Measurements from ENCODE around the gene AGTRAP.

DNA sequence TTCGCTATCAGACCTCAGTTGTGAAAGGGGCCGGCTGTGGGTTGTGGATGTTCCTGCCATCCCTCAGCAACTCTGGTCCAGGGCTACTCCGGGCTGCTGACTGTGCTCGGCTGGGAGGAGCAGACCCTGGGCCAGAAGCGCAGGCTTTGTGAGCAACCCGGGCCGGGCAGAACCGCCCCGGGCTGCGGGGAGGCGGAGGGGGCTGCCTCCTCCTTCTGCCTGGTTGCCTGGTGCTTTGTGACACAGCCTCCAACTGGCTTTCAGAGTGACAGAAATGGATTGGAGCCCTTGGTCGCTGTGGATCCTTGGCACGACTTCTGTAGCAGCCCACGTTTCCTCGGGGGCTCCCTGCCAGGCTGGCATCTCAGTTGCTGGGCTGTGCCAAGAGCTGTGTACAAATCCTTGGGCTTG, 34.4 kb upstream of the AGTRAP start:
- no peak for TF ChIP-seq CHCHD3 (CRISPR knock-in tag; IDR thresholded peaks at IDR 0.05)
- TF ChIP-seq ZNF280B (CRISPR knock-in tag; IDR thresholded peaks at IDR 0.05), result no peak
- TF ChIP-seq, protein P1, sequence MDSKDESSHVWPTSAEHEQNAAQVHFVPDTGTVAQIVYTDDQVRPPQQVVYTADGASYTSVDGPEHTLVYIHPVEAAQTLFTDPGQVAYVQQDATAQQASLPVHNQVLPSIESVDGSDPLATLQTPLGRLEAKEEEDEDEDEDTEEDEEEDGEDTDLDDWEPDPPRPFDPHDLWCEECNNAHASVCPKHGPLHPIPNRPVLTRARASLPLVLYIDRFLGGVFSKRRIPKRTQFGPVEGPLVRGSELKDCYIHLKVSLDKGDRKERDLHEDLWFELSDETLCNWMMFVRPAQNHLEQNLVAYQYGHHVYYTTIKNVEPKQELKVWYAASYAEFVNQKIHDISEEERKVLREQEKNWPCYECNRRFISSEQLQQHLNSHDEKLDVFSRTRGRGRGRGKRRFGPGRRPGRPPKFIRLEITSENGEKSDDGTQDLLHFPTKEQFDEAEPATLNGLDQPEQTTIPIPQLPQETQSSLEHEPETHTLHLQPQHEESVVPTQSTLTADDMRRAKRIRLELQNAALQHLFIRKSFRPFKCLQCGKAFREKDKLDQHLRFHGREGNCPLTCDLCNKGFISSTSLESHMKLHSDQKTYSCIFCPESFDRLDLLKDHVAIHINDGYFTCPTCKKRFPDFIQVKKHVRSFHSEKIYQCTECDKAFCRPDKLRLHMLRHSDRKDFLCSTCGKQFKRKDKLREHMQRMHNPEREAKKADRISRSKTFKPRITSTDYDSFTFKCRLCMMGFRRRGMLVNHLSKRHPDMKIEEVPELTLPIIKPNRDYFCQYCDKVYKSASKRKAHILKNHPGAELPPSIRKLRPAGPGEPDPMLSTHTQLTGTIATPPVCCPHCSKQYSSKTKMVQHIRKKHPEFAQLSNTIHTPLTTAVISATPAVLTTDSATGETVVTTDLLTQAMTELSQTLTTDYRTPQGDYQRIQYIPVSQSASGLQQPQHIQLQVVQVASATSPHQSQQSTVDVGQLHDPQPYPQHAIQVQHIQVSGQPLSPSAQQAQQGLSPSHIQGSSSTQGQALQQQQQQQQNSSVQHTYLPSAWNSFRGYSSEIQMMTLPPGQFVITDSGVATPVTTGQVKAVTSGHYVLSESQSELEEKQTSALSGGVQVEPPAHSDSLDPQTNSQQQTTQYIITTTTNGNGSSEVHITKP (IDR thresholded peaks at IDR 0.05; ENCODE audit: partially characterized antibody), result no peak
- TF ChIP-seq ZNF263 (CRISPR knock-in tag; IDR thresholded peaks at IDR 0.05; ENCODE audit: borderline replicate concordance), result no peak
- TF ChIP-seq, protein P2, sequence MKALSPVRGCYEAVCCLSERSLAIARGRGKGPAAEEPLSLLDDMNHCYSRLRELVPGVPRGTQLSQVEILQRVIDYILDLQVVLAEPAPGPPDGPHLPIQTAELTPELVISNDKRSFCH (CRISPR knock-in tag; IDR thresholded peaks at IDR 0.05), result no peak
- TF ChIP-seq, protein P2 (tag; IDR thresholded peaks at IDR 0.05), result no peak
- TF ChIP-seq, protein P3, sequence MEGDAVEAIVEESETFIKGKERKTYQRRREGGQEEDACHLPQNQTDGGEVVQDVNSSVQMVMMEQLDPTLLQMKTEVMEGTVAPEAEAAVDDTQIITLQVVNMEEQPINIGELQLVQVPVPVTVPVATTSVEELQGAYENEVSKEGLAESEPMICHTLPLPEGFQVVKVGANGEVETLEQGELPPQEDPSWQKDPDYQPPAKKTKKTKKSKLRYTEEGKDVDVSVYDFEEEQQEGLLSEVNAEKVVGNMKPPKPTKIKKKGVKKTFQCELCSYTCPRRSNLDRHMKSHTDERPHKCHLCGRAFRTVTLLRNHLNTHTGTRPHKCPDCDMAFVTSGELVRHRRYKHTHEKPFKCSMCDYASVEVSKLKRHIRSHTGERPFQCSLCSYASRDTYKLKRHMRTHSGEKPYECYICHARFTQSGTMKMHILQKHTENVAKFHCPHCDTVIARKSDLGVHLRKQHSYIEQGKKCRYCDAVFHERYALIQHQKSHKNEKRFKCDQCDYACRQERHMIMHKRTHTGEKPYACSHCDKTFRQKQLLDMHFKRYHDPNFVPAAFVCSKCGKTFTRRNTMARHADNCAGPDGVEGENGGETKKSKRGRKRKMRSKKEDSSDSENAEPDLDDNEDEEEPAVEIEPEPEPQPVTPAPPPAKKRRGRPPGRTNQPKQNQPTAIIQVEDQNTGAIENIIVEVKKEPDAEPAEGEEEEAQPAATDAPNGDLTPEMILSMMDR (IDR thresholded peaks at IDR 0.05 in 2 of 3, conservative IDR thresholded peaks at IDR 0.05 in 1 of 3; ENCODE audit: insufficient read depth in 2 of 3, low read depth in 1 of 3, low read length in 3 of 3), result no peak
- TF ChIP-seq SMC3 (conservative IDR thresholded peaks at IDR 0.05; ENCODE audit: insufficient read depth, low read depth, low read length), result no peak
- TF ChIP-seq, protein P4, sequence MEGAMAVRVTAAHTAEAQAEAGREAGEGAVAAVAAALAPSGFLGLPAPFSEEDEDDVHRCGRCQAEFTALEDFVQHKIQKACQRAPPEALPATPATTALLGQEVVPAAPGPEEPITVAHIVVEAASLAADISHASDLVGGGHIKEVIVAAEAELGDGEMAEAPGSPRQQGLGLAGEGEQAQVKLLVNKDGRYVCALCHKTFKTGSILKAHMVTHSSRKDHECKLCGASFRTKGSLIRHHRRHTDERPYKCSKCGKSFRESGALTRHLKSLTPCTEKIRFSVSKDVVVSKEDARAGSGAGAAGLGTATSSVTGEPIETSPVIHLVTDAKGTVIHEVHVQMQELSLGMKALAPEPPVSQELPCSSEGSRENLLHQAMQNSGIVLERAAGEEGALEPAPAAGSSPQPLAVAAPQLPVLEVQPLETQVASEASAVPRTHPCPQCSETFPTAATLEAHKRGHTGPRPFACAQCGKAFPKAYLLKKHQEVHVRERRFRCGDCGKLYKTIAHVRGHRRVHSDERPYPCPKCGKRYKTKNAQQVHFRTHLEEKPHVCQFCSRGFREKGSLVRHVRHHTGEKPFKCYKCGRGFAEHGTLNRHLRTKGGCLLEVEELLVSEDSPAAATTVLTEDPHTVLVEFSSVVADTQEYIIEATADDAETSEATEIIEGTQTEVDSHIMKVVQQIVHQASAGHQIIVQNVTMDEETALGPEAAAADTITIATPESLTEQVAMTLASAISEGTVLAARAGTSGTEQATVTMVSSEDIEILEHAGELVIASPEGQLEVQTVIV (CRISPR knock-in tag; IDR thresholded peaks at IDR 0.05; ENCODE audit: borderline replicate concordance), result no peak
